Activated CD8-positive, alpha-beta memory T cell treated with anti-CD3 and anti-CD28 coated beads, Interleukin-2, amount 50 U/mL, for 48 hours (primary cell): ENCODE measurements around the gene ANLN.
"Not testable (repeated sequence)": the region's sequence is repeated elsewhere in the genome, so short reads cannot be mapped to it uniquely, and the experiment has no call there.

Source experiments
- DNase-seq: peaks from one replicate; pipeline ENCODE4 v3.0.0-alpha.2; 2020

ANLN gene

DNA sequence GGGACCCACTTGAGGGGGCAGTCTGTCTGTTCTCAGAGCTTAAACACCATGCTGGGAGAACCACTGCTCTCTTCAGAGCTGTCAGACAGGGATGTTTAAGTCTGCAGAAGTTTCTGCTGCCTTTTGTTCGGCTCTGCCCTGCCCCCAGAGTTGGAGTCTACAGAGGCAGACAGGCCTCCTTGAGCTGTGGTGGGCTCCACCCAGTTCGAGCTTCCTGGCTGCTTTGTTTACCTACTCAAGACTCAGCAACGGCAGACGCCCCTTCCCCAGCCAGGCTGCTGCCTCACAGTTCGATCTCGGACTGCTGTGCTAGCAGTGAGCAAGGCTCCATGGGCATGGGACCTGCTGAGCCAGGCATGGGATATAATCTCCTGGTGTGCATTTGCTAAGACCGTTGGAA is 11.1 kb upstream of the ANLN start:
- not testable (repeated sequence) for DNase-seq

DNA sequence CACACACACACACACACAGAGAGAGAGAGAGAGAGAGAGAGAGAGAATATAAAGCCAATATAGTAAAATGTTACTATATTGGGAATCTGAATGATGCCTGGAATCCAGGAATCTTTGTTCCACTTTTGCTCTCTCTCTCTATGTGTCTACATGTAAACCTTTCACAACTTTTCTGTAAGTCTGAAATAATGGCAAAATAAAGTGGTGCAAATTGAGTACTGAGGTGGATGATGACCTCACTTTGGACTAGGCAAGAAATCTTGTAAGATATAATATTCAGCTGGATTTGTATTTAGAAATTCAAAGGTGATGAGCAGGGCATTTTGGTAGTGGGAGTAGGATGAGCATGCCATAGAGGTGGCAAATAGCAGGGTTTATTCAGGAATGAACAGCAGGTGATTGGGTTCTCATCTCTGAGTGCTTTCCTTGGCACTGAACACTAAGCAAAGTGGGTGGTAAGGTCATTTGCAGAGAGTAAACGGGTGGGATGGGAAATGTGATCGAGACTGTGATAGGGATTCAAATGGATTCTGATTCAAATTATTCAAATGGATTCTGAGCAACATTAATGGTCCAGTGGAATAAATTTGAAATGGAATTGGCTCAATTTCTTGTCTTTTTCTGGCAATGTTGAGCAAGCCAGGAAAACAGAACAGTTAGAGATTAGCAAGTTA is 9.7 kb upstream of the ANLN start:
- DNase-seq, result no peak

DNA sequence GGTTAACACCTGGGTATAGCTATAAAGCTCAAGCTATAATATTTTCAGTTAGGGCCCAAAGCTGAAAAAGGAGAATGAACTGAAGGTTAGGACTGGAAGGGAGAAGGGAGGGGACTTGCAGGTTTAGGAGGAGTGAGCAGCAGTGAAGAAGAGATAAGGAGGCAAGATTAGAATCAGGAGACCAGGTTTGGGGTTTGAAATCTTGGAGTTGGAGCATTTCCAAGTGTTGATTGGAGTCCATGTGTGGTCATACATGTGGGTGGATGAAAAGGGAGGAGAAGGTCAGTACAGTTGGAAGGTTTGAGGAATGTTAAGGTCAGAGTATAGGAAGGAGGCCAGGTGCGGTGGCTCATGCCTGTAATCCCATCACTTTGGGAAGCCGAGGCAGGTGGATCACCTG is 8.6 kb upstream of the ANLN start:
- no peak for DNase-seq

DNA sequence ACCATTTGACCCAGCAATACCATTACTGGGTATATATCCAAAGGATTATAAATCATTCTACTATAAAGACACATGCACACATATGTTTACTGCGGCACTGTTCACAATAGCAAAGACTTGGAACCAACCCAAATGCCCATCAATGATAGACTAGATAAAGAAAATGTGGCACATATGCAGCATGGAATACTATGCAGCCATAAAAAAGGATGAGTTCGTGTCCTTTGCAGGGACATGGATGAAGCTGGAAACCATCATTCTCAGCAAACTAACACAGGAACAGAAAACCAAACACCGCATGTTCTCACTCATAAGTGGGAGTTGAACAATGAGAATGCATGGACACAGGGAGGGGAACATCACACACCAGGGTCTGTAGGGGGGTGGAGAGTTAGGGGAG is 6.4 kb upstream of the ANLN start:
- not testable (repeated sequence) for DNase-seq

DNA sequence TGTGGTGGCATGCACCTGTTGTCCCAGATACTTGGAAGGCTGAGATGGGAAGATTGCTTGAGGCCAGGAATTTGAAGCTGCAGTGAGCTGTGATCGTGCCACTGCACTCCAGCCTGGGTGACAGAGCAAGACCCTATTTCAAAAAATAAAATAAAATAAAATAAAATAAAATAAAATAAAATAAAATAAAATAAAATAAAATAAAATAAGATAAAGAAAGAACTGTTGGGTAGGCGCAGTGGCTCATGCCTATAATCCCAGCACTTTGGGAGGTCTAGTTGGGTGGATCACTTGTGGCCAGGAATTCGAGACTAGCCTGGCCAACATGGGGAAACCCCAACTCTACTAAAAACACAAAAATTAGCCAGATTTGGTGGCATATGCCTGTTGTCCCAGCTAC is 4.0 kb upstream of the ANLN start:
- DNase-seq, result not testable (repeated sequence)

DNA sequence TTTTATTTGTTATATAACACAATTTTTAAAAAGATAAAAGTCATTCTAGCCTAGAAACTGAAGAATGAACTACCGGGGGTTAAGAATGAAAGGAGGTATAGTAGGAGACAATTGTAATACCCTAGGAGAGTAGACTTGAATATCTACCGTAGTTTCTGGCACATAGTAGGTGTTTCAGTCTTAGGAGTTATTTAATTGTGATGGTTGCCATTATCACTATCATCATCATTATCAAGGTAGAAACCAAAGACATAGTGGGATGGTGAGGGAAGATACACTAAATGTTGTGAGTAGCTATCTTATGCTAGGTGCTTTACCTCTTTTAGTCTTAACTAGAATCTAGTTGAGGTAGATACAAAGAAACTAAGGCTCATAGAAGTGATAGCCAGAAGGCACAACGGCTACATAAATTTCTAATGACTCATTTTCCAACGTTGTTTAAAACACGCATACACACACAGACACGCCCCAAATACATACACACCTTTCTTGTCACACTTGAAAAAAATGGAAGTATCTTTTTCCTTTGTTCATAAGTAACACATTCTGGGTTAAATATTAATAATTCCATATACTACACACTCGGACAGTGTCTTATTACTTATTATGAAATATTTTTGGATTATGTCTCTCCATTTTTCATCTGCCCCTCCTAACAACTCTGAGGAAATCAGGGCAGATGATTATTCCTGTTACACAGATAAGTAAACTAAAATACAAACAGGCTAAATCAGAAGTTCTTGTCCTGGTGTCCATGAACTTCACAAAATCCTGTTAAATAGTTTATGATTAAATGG is 2.0 kb upstream of the ANLN start:
- no peak for DNase-seq

DNA sequence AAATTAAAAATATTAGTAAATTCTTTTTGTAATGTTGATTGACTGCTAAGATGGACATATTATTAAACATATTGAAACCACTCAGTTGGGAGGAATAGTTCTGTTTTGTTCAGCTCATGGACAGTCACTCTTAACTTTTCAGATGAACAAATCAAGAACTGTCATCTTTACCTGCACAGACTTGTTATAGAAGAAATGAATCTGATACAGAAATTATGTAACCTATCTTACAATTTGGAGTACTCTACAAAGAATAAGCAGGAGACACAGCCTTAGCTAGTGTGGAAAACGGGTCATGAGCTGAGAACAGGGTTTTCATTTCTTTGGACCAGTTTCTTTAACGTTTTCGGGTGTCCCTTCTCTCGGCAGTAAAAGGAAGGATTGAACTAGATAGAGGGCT is 1.2 kb upstream of the ANLN start:
- no peak for DNase-seq

DNA sequence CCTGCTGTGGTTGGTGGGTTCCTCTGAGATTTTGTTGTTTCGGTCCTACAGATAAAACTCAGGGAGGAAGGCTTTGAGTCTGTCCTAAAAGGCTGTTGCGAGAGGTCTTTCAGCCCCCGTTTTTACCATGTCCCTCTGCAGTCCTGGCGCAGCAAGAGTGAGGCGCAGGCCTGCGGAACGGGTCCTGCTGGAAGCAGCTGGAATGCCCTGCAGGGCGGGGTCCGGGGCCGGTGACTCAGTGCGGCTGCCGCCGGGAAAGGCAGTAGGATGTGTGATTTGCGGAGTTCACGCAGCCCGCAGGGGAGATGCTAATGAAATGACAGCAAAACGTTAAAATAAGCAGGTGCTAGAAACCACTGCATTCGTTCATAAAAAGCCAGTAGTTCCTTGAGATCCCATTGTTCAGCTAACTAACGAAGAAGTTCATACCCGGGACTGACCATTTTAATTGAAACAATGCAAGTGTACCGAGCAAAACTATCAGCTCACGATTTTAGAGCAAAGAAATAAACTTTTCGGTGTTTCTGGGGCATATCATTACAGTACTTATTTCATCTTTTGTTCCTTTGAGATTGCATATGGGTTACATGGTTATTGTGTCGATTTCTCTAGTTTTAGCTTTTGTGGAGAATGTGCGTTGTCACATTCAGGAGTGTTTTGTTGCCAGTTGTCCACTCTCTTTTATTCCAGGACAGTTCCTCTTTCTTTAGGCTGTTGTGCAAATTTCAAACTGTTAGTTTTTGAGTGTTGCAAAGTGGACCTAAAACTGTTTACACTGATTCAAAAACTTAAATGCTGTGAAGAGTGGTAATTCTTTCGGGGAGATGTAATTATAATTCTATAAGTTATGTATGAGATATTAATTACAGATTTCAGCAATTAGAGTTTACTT is 783 bp downstream of the ANLN start:
- peak; percentile 85 for DNase-seq

DNA sequence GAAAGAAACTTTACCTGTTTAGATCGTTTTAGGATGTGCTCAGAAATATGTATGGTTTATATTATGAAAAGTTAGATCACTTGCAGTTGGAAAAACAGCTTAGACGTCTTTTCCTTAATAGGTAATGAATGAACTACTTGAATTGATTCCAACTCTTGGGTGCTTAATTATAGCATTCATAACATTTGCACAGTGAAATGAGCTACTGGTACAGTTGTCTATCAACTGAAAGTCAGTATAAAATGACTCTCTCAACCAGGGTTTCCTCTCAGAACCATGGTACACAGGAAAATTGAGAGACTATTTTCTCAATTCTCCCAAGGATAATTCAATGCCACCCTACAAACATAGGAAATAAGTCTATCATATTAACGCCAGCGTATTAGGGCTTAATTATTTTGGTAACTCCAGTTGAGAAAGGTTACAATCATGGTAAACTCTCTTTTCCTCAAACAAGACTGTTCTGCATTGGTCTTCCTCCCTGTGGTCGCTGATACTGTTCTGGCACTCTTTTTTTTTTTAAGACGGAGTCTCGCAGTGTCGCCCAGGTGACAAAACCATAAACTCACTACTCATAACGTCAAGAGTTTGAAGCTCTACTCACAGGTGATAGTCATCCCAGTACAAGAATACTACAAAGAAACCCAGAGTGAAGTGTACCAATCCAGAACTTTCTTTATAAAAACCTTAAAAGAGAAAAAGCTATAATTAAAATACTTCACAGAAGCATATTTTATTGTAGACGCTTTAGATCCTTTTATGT is 2.0 kb downstream of the ANLN start:
- no peak for DNase-seq

DNA sequence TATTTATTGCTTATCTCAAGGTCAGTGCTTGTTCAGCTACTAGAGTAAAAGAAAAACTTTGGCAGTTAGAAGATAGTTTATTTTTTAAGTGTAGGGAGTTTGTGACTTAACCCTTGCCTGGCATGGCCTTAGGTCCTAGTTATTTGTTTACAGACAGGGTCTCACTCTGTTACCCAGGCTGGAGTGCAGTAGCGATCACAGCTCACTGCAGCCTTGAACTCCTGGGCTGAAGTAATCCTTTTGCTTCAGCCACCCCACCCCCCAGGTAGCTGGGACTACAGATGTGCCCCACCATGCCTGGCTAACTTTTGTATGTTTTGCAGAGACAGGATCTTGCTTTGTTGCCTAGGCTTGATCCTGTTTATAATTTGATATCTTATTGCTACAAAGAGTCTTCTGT is 4.2 kb downstream of the ANLN start:
- no peak for DNase-seq

DNA sequence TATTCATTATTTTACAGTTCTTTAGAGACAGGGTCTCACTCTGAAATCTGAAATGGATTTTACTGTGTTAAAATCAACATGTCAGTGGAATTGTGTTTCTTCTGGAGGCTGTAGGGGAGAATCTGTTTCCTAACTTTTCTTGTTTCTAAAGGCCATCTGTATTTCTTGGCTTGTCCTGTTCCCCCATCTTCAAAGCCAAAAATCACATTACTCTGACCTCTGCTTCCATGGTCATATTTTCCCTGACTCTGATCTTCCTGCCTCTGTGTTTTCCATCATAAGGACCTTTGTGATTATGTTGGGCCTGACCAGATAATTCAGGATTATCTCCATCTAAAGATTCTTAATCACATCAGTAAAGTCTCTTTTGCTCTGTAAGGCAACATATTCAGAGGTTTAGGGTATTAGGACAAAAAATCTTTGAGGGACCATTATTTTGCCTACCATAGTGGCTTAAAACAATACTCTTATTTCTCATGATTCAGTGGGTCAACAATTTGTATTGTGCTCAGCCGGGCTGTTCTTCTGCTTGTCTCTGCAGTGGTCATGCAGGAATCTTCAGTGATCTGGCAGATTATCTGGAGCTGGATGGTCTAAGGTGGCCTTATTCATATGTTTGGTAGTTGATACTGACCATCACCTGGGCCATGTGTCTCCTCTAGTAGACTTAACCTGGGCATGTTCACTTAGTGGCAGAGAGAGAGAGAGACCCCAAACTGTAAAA is 5.7 kb downstream of the ANLN start:
- no peak for DNase-seq

DNA sequence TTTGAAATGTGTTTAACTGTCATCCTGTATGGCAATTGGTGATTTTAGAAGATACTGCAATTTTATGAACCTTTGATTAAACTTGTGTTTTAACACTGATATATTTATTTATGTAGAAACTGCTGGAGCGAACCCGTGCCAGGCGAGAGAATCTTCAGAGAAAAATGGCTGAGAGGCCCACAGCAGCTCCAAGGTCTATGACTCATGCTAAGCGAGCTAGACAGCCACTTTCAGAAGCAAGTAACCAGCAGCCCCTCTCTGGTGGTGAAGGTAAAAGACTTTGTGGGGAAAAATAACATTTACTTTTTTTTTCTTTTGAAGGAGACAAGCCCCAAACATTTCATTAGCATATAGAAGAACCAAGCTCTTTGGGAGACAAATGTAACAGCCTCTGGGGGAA is 6.5 kb downstream of the ANLN start:
- no peak for DNase-seq

DNA sequence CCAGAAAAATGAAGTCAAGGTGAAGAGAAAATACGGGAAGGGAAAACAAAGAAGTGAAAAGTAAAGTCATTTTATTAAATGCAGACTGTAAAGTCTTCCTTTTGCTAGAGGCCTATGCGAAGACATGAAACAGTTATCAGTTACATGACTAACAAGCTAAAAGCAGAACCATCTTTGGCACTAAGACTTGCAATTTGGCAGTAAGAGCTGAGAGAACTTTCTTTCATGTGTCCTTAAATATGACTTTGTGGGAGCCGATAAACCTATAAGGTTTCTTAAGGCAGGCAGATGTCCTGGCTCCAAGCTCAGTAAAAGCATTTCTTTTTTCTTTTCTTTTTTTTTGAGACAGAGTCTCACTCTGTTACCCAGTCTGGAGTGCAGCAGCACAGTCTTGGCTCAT is 10.4 kb downstream of the ANLN start:
- no peak for DNase-seq

DNA sequence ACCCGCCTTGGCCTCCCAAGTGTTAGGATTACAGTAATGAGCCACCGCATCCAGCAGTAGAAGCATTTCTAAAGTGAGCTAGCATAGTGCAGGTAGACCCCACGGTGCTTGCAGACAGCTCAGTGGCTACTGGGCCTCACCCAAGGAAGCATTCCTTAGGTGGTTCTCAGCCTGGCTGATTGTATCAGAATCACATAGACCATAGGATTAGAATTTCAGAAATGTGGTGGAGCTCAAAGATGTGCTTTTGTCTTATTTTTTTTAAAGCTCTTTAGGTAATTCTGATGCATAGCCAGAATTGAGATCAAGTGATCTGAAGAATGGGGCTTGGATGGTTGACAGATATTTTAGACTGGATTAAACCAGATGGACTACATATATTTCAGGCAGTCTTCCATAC is 10.9 kb downstream of the ANLN start:
- DNase-seq, result no peak

DNA sequence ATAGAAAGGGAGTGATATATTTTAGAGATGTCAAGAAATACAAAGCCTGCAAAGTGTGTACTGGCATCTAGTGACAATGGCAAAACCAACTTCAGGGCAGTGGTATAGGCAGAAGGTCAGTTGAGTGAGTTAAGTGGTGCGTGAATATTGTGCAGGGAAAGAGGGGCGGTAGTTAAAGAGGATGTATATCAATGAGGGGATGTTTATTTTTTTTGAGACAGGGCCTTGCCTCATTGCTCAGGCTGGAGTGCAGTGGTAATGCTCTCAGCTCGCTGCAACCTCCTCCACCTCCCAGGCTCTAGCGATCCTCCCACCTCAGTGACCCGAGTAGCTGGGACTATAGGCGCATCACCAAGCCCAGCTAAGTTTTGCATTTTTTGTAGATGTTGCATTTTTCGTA is 13.8 kb downstream of the ANLN start:
- no peak for DNase-seq

DNA sequence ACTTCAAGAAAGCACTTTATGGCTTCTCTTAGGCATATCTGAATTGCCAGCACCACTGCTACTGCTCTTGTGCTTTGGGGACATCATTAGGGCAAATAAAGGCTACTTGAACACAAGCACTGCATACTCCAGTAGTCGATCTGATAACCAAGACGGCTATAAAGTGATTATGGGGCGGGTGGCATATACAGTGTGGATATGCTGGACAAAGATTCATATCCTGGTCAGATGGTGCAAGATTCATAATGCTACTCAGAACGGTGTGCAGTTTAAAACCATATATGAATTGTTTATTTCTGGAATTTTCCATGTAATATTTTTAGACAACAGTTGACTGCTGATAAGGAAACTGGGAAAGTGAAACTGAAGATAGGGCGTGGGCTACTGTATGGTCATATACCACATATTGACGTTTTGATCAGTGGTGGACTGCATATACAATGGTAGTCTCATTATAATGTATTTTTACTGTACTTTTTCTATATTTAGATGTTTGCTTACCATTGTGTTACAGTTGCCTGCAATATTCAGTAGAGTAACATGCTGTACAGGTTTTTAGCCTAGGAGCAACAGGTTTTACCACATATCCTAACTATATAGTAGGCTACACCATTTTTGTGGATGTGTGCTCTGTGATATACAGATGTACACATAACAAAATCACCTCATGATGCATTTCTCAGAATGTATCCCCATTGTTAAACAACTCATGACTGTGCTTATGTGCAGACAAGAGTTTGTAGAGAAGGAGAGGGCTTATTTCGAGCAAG is 15.2 kb downstream of the ANLN start:
- no peak for DNase-seq

DNA sequence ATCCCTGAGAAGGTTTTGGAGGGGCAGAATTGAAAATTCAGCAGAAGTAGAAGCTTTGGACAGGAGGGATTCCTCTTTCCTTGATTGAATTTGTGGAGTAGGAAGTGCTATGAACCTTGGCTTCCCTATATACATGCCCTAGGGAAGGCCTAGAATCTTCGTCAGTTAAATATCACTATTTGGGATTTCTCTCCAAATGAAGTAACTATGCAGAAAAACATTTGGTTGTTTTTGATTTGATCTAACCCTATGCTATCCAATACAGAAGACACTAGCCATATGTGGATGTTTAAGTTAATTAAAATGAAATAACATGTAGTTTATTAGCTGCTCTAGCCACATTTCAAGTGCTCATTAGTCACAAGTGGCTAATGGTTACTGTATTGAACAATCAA is 15.7 kb downstream of the ANLN start:
- no peak for DNase-seq

DNA sequence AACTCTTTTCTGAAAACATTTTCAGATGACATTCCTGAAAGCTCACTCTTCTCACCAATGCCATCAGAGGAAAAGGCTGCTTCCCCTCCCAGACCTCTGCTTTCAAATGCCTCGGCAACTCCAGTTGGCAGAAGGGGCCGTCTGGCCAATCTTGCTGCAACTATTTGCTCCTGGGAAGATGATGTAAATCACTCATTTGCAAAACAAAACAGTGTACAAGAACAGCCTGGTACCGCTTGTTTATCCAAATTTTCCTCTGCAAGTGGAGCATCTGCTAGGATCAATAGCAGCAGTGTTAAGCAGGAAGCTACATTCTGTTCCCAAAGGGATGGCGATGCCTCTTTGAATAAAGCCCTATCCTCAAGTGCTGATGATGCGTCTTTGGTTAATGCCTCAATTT is 16.5 kb downstream of the ANLN start:
- DNase-seq, result no peak

DNA sequence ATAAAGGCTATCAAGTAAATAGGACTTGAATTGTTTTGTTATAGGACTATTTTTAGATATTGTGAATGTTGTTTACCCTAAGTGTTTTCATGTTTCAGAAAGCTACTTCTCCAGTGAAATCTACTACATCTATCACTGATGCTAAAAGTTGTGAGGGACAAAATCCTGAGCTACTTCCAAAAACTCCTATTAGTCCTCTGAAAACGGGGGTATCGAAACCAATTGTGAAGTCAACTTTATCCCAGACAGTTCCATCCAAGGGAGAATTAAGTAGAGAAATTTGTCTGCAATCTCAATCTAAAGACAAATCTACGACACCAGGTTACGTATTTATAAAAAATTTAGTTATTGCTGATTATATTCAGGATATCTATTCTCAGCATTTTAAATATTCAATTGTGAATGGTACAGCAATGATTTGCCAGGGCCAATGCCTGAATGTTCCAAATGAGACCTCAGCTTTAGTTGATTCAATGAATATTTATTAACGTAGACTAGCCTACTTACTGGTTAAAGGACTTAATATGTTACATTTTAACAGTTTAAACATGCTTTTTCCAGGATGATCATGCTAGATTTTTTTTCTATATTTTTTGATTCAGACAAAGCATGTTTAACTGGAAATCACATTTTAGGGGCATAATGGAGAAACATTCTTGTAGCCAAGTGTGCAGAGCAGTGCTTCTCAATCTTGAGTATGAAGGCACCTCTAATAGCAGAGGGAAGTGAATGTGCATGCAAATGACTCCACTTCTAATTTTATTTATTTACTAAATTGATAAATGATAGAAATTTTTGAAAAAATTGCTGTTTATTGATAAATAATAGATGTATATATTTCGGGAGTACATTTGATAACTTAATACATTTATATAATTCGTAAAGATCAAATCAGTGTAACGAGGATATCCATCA is 18.2 kb downstream of the ANLN start:
- no peak for DNase-seq

DNA sequence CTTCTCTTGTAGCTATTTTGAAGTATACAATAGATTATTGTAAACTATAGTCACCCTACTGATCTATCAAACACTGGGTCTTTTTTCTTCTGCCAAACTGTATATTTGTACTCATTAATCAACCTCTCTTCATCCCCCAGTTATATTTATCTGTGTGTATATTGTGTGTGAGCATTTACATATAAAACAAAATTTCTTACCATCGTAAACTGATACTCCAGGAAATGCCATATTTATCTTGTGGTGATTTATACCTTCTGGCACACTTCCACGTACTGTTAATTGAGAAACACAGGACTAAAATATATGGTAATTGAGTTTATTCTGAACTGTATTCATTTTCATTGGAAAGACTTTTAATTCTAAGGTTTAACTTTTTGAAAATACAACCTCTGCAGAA is 18.9 kb downstream of the ANLN start:
- DNase-seq, result no peak
